K562 (cell line): ENCODE data around the gene DNAH10. TPM values are rescaled to one million over a fixed set of nuclear protein-coding genes. Genes with fewer than 3 reads are reported as not detected.

Source experiments
- ATAC-seq: fragments of 200-7000 bp; cut with Tn5 transposase; 3 replicates; pipeline ENCODE4 v1.9.1; 2020; ENCODE audit warnings: moderate library complexity
- BruUV-seq: library from RNA; stranded (reverse); fragments of 400-500 nt; replicated peaks from 2 replicates; lab custom pipeline; 2021; lab: Mats Ljungman, UMichigan
- CTCF ChIA-PET: fragments of 300-600 bp; formaldehyde crosslinking; extraction: SDS; loops from one replicate; lab custom pipeline; 2021; ENCODE audit warnings: low intra/inter-chr PET ratio; lab: Yijun Ruan, JAX
- POLR2A ChIA-PET: fragments of 300-600, 350-650 bp; sonication (Branson Sonifier 250); formaldehyde crosslinking; extraction: SDS; loops from one replicate; lab custom pipeline; 2021; ENCODE audit warnings: antibody characterized with exemption, inconsistent platforms; lab: Yijun Ruan, JAX
- DNase-seq, 4 experiments: peaks; one replicate each; pipeline versions ENCODE4 v3.0.0 to v3.0.0-alpha.2; 2011 to 2018; ENCODE audit warnings: low spot score in 3 of 4, mixed read lengths in 3 of 4; ENCODE audit errors: extremely low read depth in 1 of 4
- FAIRE-seq: peaks from 2 replicates; lab custom pipeline; 2011; peaks lifted over from hg19 to GRCh38; lab: Jason Lieb, UNC
- H2AFZ ChIP-seq: 2 replicates; pipeline ENCODE4 v1.6.0; 2011; ENCODE audit warnings: low read depth, low read length, control low read depth, inconsistent platforms
- H3K27ac ChIP-seq: fragments of 200-600 bp; 3 replicates; pipeline ENCODE4 v1.8.0; 2011; ENCODE audit warnings: low read depth, mild to moderate bottlenecking, control low read depth, inconsistent platforms, low read length, moderate library complexity, mixed read lengths; ENCODE audit errors: extremely low read depth
- H3K27me3 ChIP-seq, 2 experiments: fragments of 300-600 bp in 1 of 2; 2 replicates in 1 of 2; 3 replicates in 1 of 2; pipeline versions ENCODE4 v1.6.0 to v1.8.0; 2011; ENCODE audit warnings: inconsistent platforms in 2 of 2, low read length in 2 of 2, mild to moderate bottlenecking in 1 of 2, mixed read lengths in 1 of 2, moderate library complexity in 1 of 2; ENCODE audit not compliant: control insufficient read depth in 2 of 2, insufficient read depth in 2 of 2
- H3K36me3 ChIP-seq: fragments of 300-600 bp; 3 replicates; pipeline ENCODE4 v1.8.0; 2011; ENCODE audit warnings: mild to moderate bottlenecking, low read length, inconsistent platforms; ENCODE audit not compliant: control insufficient read depth, insufficient read depth
- H3K4me1 ChIP-seq, 2 experiments: fragments of 200-600 bp in 1 of 2; replicated peaks in 1 of 2; 2 replicates in 1 of 2; 3 replicates in 1 of 2; pipeline versions ENCODE4 v1.5.1 to v1.8.0; 2011; ENCODE audit warnings: inconsistent platforms in 2 of 2, low read length in 2 of 2, mild to moderate bottlenecking in 1 of 2, mixed read lengths in 1 of 2, moderate library complexity in 1 of 2; ENCODE audit not compliant: control insufficient read depth in 2 of 2, insufficient read depth in 2 of 2
- H3K4me2 ChIP-seq: 2 replicates; pipeline ENCODE4 v1.6.1; 2011; ENCODE audit warnings: low read length, control low read depth, inconsistent platforms, mixed read lengths; ENCODE audit not compliant: insufficient read depth
- H3K4me3 ChIP-seq: fragments of 200-600 bp; sonication (generic), shearing (Covaris generic); 2 replicates; pipeline ENCODE4 v1.5.1; 2016; ENCODE audit warnings: control low read depth, inconsistent platforms
- H3K79me2 ChIP-seq: fragments of 200-600 bp; 3 replicates; pipeline ENCODE4 v1.8.0; 2011; ENCODE audit warnings: low read length, inconsistent platforms; ENCODE audit not compliant: control insufficient read depth, insufficient read depth
- H3K9ac ChIP-seq, 2 experiments: 2 replicates each; pipeline versions ENCODE4 v1.6.0 to v1.6.1; 2011; ENCODE audit warnings: low read depth in 2 of 2, low read length in 2 of 2, control low read depth in 1 of 2, inconsistent platforms in 1 of 2, mild to moderate bottlenecking in 1 of 2, mixed read lengths in 1 of 2; ENCODE audit not compliant: insufficient read depth in 1 of 2
- H3K9me1 ChIP-seq: one replicate; pipeline ENCODE4 v1.6.0; 2011; ENCODE audit warnings: inconsistent platforms, mild to moderate bottlenecking, low read length, moderate library complexity; ENCODE audit not compliant: control insufficient read depth, insufficient read depth
- H3K9me3 ChIP-seq: replicated peaks from 2 replicates; pipeline ENCODE4 v1.5.1; 2011; ENCODE audit warnings: low read depth, low read length, inconsistent platforms; ENCODE audit not compliant: control insufficient read depth, insufficient read depth
- H4K20me1 ChIP-seq: replicated peaks from 2 replicates; pipeline ENCODE4 v1.6.1; 2011; ENCODE audit warnings: low read length, inconsistent platforms, mixed read lengths; ENCODE audit not compliant: control insufficient read depth, insufficient read depth
- CHD2 ChIP-seq: IDR thresholded peaks from 2 replicates; pipeline ENCODE4 v1.6.1; 2011; ENCODE audit warnings: low read depth, low read length
- ETV1 ChIP-seq: fragments of 450-650 bp; conservative IDR thresholded peaks from 2 replicates; pipeline ENCODE4 v1.6.1; 2016; ENCODE audit warnings: missing genetic modification characterization, control low read depth, low read depth, missing compliant biosample characterization
- ID3 ChIP-seq, 2 experiments: fragments of 250-450 bp in 1 of 2; fragments of 450-650 bp in 1 of 2; sonication (Bioruptor Pico) in 1 of 2; IDR thresholded peaks; 2 replicates each; pipeline versions ENCODE4 v1.6.1 to v1.8.0; 2016 to 2021; ENCODE audit warnings: mild to moderate bottlenecking in 2 of 2, moderate library complexity in 2 of 2, missing compliant biosample characterization in 1 of 2, missing genetic modification characterization in 1 of 2
- POLR2H ChIP-seq: IDR thresholded peaks from 2 replicates; pipeline ENCODE4 v1.6.1; 2016; ENCODE audit warnings: missing genetic modification characterization, low read depth, mild to moderate bottlenecking, control low read depth, missing compliant biosample characterization, moderate library complexity
- SREBF2 ChIP-seq: sonication (generic); formaldehyde crosslinking; IDR thresholded peaks from 2 replicates; pipeline ENCODE4 v1.4.0; 2020; ENCODE audit warnings: mild to moderate bottlenecking, missing genetic modification reagents
- ZNF717 ChIP-seq: fragments of 250-450 bp; sonication (Bioruptor Pico); IDR thresholded peaks from 2 replicates; pipeline ENCODE4 v1.5.0; 2021
- WGBS: fragments of 100-300 bp; shearing (Covaris generic); methylation state at CpG from one replicate; pipeline ENCODE4 v1.1.6; 2016; ENCODE audit warnings: low coverage, mixed read lengths; ENCODE audit not compliant: insufficient coverage; ENCODE audit errors: missing lambda C conversion rate; 5-methylcytosine and 5-hydroxymethylcytosine counted together
- in situ Hi-C: fragments of 300-500 bp; cut with MboI; formaldehyde crosslinking; loops from 4 replicates; pipeline ENCODE4 v1.15.0; 2018; ENCODE audit warnings: inconsistent platforms, mixed read lengths
- intact Hi-C: fragments of 100-400 bp; cut with micrococcal nuclease; formaldehyde crosslinking; loops from 2 replicates; pipeline ENCODE4 v1.14.2; 2022
- polyA plus RNA-seq, 8 experiments: library from polyadenylated mRNA; depleted of rRNA in 4 of 8; stranded (reverse) in 5 of 8; unstranded in 3 of 8; fragments of >200 nt; fragmentation: Nextera tagmentation in 2 of 8; fragmentation: Illumina TruSeq in 1 of 8; extraction: Ambion mirVana in 2 of 8; extraction: Trizol in 1 of 8; gene quantifications; 2 replicates each; pipeline versions ENCODE4 v1.2.1 to v1.2.3, GENCODE V29; 2011 to 2014; ENCODE audit warnings: inconsistent platforms in 1 of 8, missing spikeins in 1 of 8
- total RNA-seq, 7 experiments: library from RNA; depleted of rRNA in 6 of 7; stranded (reverse); fragments of >200 nt in 6 of 7; fragmentation: Illumina TruSeq in 2 of 7; extraction: Trizol in 2 of 7; gene quantifications; 2 replicates each; pipeline versions ENCODE4 v1.2.1 to v1.2.3, GENCODE V29; 2011 to 2021; ENCODE audit warnings: low replicate concordance in 1 of 7

DNAH10 gene
- total and polyA plus RNA-seq, 9 of the 15 experiments (the other 6 are each of a cell fraction or from before 2014, with no cell fraction given), result 0.01 to 0.06 (median 0.04) TPM; not detected in 1

- no peak overlapping the region for H3K4me3 ChIP-seq
- H3K27me3 ChIP-seq, result peaks cover 62 to 68% of the 10 kb centered on the region in 2 experiments
- H4K20me1 ChIP-seq, result peaks cover 5% of the 10 kb centered on the region; the same call in 1 of the 2 replicates
- H3K9me1 ChIP-seq, result no peaks in the 10 kb centered on the region
- H3K4me1 ChIP-seq, result peaks cover 0 to 8% of the 10 kb centered on the region in 2 experiments; a peak in 1 of 5 replicates
- no peaks in the 10 kb centered on the region for H3K79me2 ChIP-seq
- intact Hi-C loops, result no loop called here
- no peak for DNase-seq
- ChIA-PET CTCF (interaction anchor here (0.9 kb wide), 1 partner anchor 81 kb away, joined by 5 read pairs; no protein-coding TSS in a partner anchor), POLR2A (no interaction called here)
- no peak overlapping the region for H3K4me2 ChIP-seq
- in situ Hi-C loops, result no loop called here
- FAIRE-seq, result no peak
- H3K9me3 ChIP-seq, result no peaks in the 10 kb centered on the region
- no peaks in the 10 kb centered on the region for H3K36me3 ChIP-seq
- no peak overlapping the region for H3K27ac ChIP-seq
- TF ChIP-seq ZNF717 (no peak), POLR2H (no peak), ETV1 (tag) (no peak), ID3 (CRISPR knock-in tag; IDR thresholded peaks at IDR 0.05) (no peak), ID3 (tag; IDR thresholded peaks at IDR 0.05) (no peak), CHD2 (no peak), SREBF2 (no peak)
- no peak for ATAC-seq
- H3K9ac ChIP-seq, result no peak overlapping the region
- H2AFZ ChIP-seq, result no peak overlapping the region
- WGBS, result 12% methylated on average over 12 of the region's 13 CpGs
- BruUV-seq, result no TSS peak
Measured at GRCh38 chr12:123902821-123903220, 140.7 kb downstream of the DNAH10 start.
